ENCODE data around the gene MAP2K1. TPM values are rescaled to one million over a fixed set of nuclear protein-coding genes. Genes with fewer than 3 reads are reported as not detected.

MAP2K1 gene
- total and polyA plus RNA-seq, 8 donors: 46.3 to 60.4 (median 52.8) TPM

- DNase-seq (no peak), ATAC-seq (no peak)
- intact Hi-C loops (cut with DNase I): no loop called here
Measured at GRCh38 chr15:66503780-66504562, 117.3 kb downstream of the MAP2K1 start.

GRCh38 chr15:66504563-66505429 lies 118.1 kb downstream of the MAP2K1 start, which contains the start of the genes RPL4 and ZWILCH:
Gene RPL4, minus strand, starts transcription at chr15:66504855. Its CDS starts 65 bp downstream, at chr15:66504790.
Gene ZWILCH, plus strand, starts transcription at chr15:66505326. Its CDS starts 13 bp downstream, at chr15:66505339.
- peaks cover 9 to 34% of the 10 kb centered on the region in 2 donors for H3K36me3 ChIP-seq
- ATAC-seq (peak; percentile 95), DNase-seq (peak; percentile 81 to 93 (median 88))
- H3K27ac ChIP-seq: peak within 1 kb of the TSS; percentile 93 to 95
- intact Hi-C loops (cut with DNase I): no loop called here
- no peaks in the 10 kb centered on the region for H3K9me3 ChIP-seq
- H3K27me3 ChIP-seq: no peaks in the 10 kb centered on the region
- H3K4me3 ChIP-seq: peak within 1 kb of the TSS; percentile 70 to 94
- TF ChIP-seq, protein P1, sequence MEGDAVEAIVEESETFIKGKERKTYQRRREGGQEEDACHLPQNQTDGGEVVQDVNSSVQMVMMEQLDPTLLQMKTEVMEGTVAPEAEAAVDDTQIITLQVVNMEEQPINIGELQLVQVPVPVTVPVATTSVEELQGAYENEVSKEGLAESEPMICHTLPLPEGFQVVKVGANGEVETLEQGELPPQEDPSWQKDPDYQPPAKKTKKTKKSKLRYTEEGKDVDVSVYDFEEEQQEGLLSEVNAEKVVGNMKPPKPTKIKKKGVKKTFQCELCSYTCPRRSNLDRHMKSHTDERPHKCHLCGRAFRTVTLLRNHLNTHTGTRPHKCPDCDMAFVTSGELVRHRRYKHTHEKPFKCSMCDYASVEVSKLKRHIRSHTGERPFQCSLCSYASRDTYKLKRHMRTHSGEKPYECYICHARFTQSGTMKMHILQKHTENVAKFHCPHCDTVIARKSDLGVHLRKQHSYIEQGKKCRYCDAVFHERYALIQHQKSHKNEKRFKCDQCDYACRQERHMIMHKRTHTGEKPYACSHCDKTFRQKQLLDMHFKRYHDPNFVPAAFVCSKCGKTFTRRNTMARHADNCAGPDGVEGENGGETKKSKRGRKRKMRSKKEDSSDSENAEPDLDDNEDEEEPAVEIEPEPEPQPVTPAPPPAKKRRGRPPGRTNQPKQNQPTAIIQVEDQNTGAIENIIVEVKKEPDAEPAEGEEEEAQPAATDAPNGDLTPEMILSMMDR (IDR thresholded peaks at IDR 0.05): no peak
- H3K4me1 ChIP-seq: peaks cover 13 to 49% of the 10 kb centered on the region in 2 donors

More at GRCh38 chr15:66503780-66504562, 117.3 kb downstream of the MAP2K1 start:
- H3K9me3 ChIP-seq: no peaks in the 10 kb centered on the region
- H3K27ac ChIP-seq: peak overlapping the region; percentile 93 to 95
- H3K27me3 ChIP-seq: no peaks in the 10 kb centered on the region
- H3K36me3 ChIP-seq: peaks cover 9 to 43% of the 10 kb centered on the region in 2 donors
- TF ChIP-seq, protein P1 (IDR thresholded peaks at IDR 0.05): no peak
- H3K4me3 ChIP-seq: peak overlapping the region; percentile 70 to 94
- H3K4me1 ChIP-seq: peaks cover 13 to 52% of the 10 kb centered on the region in 2 donors

DNA sequence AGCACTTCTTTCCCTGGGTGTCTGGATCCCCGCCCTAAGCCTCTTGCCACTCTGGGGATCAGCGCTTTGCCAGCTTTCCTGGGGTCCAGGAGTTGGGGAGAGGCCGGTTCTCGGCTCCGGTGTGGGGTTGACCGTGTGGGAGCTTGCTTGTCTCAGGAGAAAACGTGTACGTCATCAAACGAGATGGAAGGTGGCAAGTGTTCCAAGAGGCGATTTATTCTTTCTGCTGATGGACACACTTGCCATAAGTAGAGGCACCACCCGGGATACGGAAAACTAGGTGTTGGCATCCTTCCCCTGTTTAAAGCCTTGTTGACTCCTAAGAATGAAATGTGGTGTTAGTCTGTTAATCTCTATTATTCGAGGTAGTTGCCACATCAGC lies 118.7 kb downstream of the MAP2K1 start:
- Histone ChIP-seq H3K4me3 (peak overlapping the region; percentile 70 to 94), H3K27ac (peak overlapping the region; percentile 93 to 95), H3K4me1 (peaks cover 13 to 44% of the 10 kb centered on the region in 2 donors), H3K27me3 (no peaks in the 10 kb centered on the region), H3K36me3 (peaks cover 9 to 31% of the 10 kb centered on the region in 2 donors), H3K9me3 (no peaks in the 10 kb centered on the region)
- ATAC-seq (no peak), DNase-seq (no peak)
- intact Hi-C loops (cut with DNase I): no loop called here
- TF ChIP-seq, protein P1 (IDR thresholded peaks at IDR 0.05): no peak

DNA sequence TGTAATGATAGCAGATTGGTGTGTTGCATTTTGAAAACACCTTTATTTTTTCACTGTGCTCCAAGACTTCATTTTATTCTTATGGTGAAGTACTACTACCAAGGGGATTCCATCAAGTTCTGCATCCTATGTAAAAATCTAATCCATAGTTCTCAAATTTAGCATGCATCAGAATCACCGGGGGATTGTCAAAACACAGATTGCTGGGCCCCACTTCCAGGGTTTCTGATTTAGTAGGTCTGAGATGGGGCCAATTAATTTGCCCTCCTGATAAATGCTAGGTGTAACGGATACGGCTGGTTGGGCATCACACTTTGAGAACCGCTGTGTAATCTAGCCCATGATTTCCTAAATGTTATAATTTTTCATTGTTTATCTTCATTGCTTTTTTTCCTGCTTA lies 119.1 kb downstream of the MAP2K1 start:
- H3K27me3 ChIP-seq: no peaks in the 10 kb centered on the region
- peaks cover 13 to 44% of the 10 kb centered on the region in 2 donors for H3K4me1 ChIP-seq
- peak overlapping the region in 1 of 2 donors; percentile 95 for H3K27ac ChIP-seq
- intact Hi-C loops (cut with DNase I): no loop called here
- peak overlapping the region; percentile 70 to 94 for H3K4me3 ChIP-seq
- DNase-seq (no peak), ATAC-seq (no peak)
- TF ChIP-seq, protein P1 (IDR thresholded peaks at IDR 0.05): no peak
- H3K9me3 ChIP-seq: no peaks in the 10 kb centered on the region
- H3K36me3 ChIP-seq: peaks cover 9 to 30% of the 10 kb centered on the region in 2 donors

Data from left lung (tissue), 10 donors.